ENCODE measurements around the gene CNIH3. TPM values are rescaled to one million over a fixed set of nuclear protein-coding genes. Genes with fewer than 3 reads are reported as not detected.

CNIH3 gene
- total and polyA plus RNA-seq, 2 of the 4 experiments (the other 2 are of a cell fraction) = 2.0 to 2.9 TPM

- ATAC-seq (ENCODE audit: low read depth) = no peak
- H2BK5ac ChIP-seq (ENCODE audit: low read depth, low read length, poor library complexity, severe bottlenecking) = no peak overlapping the region
- ChIA-PET CTCF (no interaction called here), POLR2A (ENCODE audit: unreplicated experiment) (interaction anchor here (0.7 kb wide), 1 partner anchor 1378 kb away, joined by 6 read pairs; no protein-coding TSS in a partner anchor)
- H4K5ac ChIP-seq (ENCODE audit: low read depth, low read length) = no peak overlapping the region
- no peaks in the 10 kb centered on the region for H3K36me3 ChIP-seq (ENCODE audit: control insufficient read depth, insufficient read depth, low read length)
- H3K18ac ChIP-seq (ENCODE audit: low read depth, low read length) = no peak overlapping the region
- no peak overlapping the region for H3K56ac ChIP-seq (ENCODE audit: extremely low read depth, insufficient read depth, low read length)
- H3K9me1 ChIP-seq (ENCODE audit: insufficient read depth, low read length) = peaks cover 15% of the 10 kb centered on the region
- no peak for DNase-seq
- H3K9me3 ChIP-seq (ENCODE audit: control insufficient read depth, insufficient read depth, low read length) = no peaks in the 10 kb centered on the region
- H2AFZ ChIP-seq (replicated peaks; ENCODE audit: low read length, poor library complexity) = no peak overlapping the region
- BruUV-seq (replicated peaks) = no TSS peak
- H3K23ac ChIP-seq (ENCODE audit: low read depth, low read length) = no peak overlapping the region
- no peak overlapping the region for H3K14ac ChIP-seq (replicated peaks; ENCODE audit: low read depth, low read length)
- H3K27me3 ChIP-seq (ENCODE audit: control insufficient read depth, insufficient read depth, low read length) = peaks cover 3% of the 10 kb centered on the region; the same call in 1 of the 2 replicates
- no peak overlapping the region for H2AK5ac ChIP-seq (ENCODE audit: low read depth, low read length)
- dilution Hi-C loops (cut with HindIII; ENCODE audit: low sequenced_read_pairs, unreplicated experiment) (no loop called here), in situ Hi-C loops (cut with MboI; ENCODE audit: low sequenced_read_pairs) (no loop called here), intact Hi-C loops (cut with micrococcal nuclease) (no loop called here)
- H2AK9ac ChIP-seq (replicated peaks; ENCODE audit: low read depth, low read length, poor library complexity) = peak overlapping the region; percentile 15
- WGBS, 2 experiments (ENCODE audit: extremely low coverage in 2 of 2, insufficient read length in 1 of 2) = 53% methylated on average over 4 of the region's 8 CpGs; no CpG with 5 or more reads in 1 of the 2 experiments
- peaks cover 11% of the 10 kb centered on the region for H3K4me1 ChIP-seq (ENCODE audit: control insufficient read depth, insufficient read depth, low read length)
- no peak overlapping the region for H3K4ac ChIP-seq (ENCODE audit: low read depth, low read length)
- no peak for TF ChIP-seq RAD21 (IDR thresholded peaks at IDR 0.05; ENCODE audit: low read length)
- no peak for TF ChIP-seq POLR2A (IDR thresholded peaks at IDR 0.05; ENCODE audit: low read depth, low read length)
- no peak for TF ChIP-seq CTCF (conservative IDR thresholded peaks at IDR 0.05; ENCODE audit: low read depth, low read length)
- TF ChIP-seq CEBPB (IDR thresholded peaks at IDR 0.05; ENCODE audit: low read depth, low read length) = no peak
- TF ChIP-seq RFX5 (IDR thresholded peaks at IDR 0.05; ENCODE audit: low read depth, low read length) = no peak
- no peak for TF ChIP-seq NFE2L2 (IDR thresholded peaks at IDR 0.05; ENCODE audit: low read depth, low read length)
- no peak for TF ChIP-seq USF2 (IDR thresholded peaks at IDR 0.05; ENCODE audit: low read depth, low read length)
- TF ChIP-seq BHLHE40 (IDR thresholded peaks at IDR 0.05; ENCODE audit: low read depth, low read length) = no peak
- H3K4me3 ChIP-seq (ENCODE audit: insufficient read depth, low read depth, low read length) = no peak overlapping the region
- peaks cover 0 to 16% of the 10 kb centered on the region in 2 experiments; a peak in 2 of 4 replicates for H3K79me1 ChIP-seq (ENCODE audit: low read depth in 1 of 2, low read length in 2 of 2)
- H2BK15ac ChIP-seq (ENCODE audit: low read depth, low read length) = no peak overlapping the region; the same call in 2 of the 3 replicates
- H2BK20ac ChIP-seq (ENCODE audit: low read depth, low read length) = no peak overlapping the region
- H3K27ac ChIP-seq (ENCODE audit: insufficient read depth, low read length) = no peak overlapping the region
- no peak overlapping the region for H2BK120ac ChIP-seq (ENCODE audit: low read depth, low read length)
- H4K20me1 ChIP-seq (ENCODE audit: insufficient read depth, low read length) = no peaks in the 10 kb centered on the region
- H4K91ac ChIP-seq (ENCODE audit: insufficient read depth, low read depth, low read length) = no peak overlapping the region
- no peak overlapping the region for H4K8ac ChIP-seq (ENCODE audit: low read depth in 2 of 2, low read length in 2 of 2)
- no peak overlapping the region for H3K9ac ChIP-seq (ENCODE audit: low read depth, low read length)
- H3K4me2 ChIP-seq (ENCODE audit: low read depth, low read length) = no peak overlapping the region
These were observed 106.7 kb downstream of the CNIH3 start for GRCh38 chr1:224722838-224723237.

All from IMR-90 (cell line).